Aorta (tissue), 5 donors: ENCODE results near the gene AQP2. TPM values are rescaled to one million over a fixed set of nuclear protein-coding genes. Genes with fewer than 3 reads are reported as not detected.

Experiments
- ATAC-seq: fragments of 200-7000 bp; cut with Tn5 transposase; one replicate; pipeline ENCODE4 v1.9.1; 2022; ENCODE audit warnings: moderate library complexity; ENCODE audit not compliant: low FRiP score
- DNase-seq, 2 donors: peaks; one replicate each; pipeline ENCODE4 v3.0.0-alpha.2; 2020
- H3K27ac ChIP-seq, 2 donors: one replicate each; pipeline ENCODE4 v1.5.1; 2013; ENCODE audit warnings: low read length in 2 of 2, mild to moderate bottlenecking in 2 of 2, moderate library complexity in 2 of 2, control low read depth in 1 of 2, inconsistent platforms in 1 of 2, low read depth in 1 of 2
- H3K27me3 ChIP-seq, 2 donors: one replicate each; pipeline ENCODE4 v1.6.1; 2013; ENCODE audit warnings: control low read depth in 1 of 2, low read length in 1 of 2, mild to moderate bottlenecking in 1 of 2, moderate library complexity in 1 of 2; ENCODE audit not compliant: insufficient read depth in 2 of 2, control insufficient read depth in 1 of 2
- H3K36me3 ChIP-seq, 2 donors: one replicate each; pipeline ENCODE4 v1.6.1; 2013; ENCODE audit warnings: control low read depth in 1 of 2, low read length in 1 of 2, mild to moderate bottlenecking in 1 of 2; ENCODE audit not compliant: insufficient read depth in 2 of 2, control insufficient read depth in 1 of 2
- H3K4me1 ChIP-seq, 2 donors: one replicate each; pipeline ENCODE4 v1.6.1; 2013; ENCODE audit warnings: low read length in 2 of 2, control low read depth in 1 of 2, mild to moderate bottlenecking in 1 of 2, moderate library complexity in 1 of 2; ENCODE audit not compliant: insufficient read depth in 2 of 2, control insufficient read depth in 1 of 2
- H3K4me3 ChIP-seq, 2 donors: one replicate each; pipeline ENCODE4 v1.5.1; 2013; ENCODE audit warnings: low read length in 2 of 2, control low read depth in 1 of 2, mild to moderate bottlenecking in 1 of 2
- H3K9me3 ChIP-seq: one replicate; pipeline ENCODE4 v1.6.1; 2013; ENCODE audit warnings: mild to moderate bottlenecking, low read length; ENCODE audit not compliant: control insufficient read depth
- WGBS, 2 donors: extraction: QIAGEN DNeasy Blood & Tissue Kit; methylation state at CpG; one replicate each; pipeline ENCODE4 v1.1.7; 2013; 5-methylcytosine and 5-hydroxymethylcytosine counted together
- intact Hi-C, 2 donors: fragments of 100-400 bp; cut with DNase I; formaldehyde crosslinking; loops; one replicate each; pipeline versions ENCODE4 v1.14.2 to v1.15.0; 2022
- polyA plus RNA-seq, 2 donors: library from polyadenylated mRNA; stranded (reverse); fragments of 200-250 nt; gene quantifications; one replicate each; pipeline ENCODE4 v1.2.3, GENCODE V29; 2013
- total RNA-seq, 2 donors: library from RNA; stranded (reverse); fragmentation: NEBNext Ultra II Directional; extraction: Animal tissue kit (Norgen Biotek cat#: 25700); gene quantifications; one replicate each; pipeline ENCODE4 v1.2.1, GENCODE V29; 2021
- donor health status: healthy with polysubstance abuse.
- donor health status: Bipolar disorder and iron deficiency.
- donor health status: DM: no; HTN: no; CAD: no.
- donor health status: DM: no; HTN: no; CAD: no.
- donor health status: DM: yes; HTN: yes; CAD: no.

Gene AQP2
- total and polyA plus RNA-seq, 4 donors: 0.21 TPM; not detected in 3

- DNase-seq (peak in 1 of 2 donors; percentile 40), ATAC-seq (no peak)
- 82 to 84% methylated on average over 5 of the region's 5 CpGs for WGBS, 2 donors
- no peak overlapping the region for H3K4me3 ChIP-seq
- no peak overlapping the region for H3K27ac ChIP-seq
- H3K9me3 ChIP-seq: no peaks in the 10 kb centered on the region
- H3K4me1 ChIP-seq: no peaks in the 10 kb centered on the region
- H3K36me3 ChIP-seq: no peaks in the 10 kb centered on the region
- intact Hi-C loops: loop anchor here (5.0 to 10.0 kb wide), 3 partner anchors 88 to 206 kb away; partner anchors contain the start of gene ASIC1 (in 1 of the 2)
- no peaks in the 10 kb centered on the region for H3K27me3 ChIP-seq
Observed at GRCh38 chr12:49969027-49969426, 18.5 kb downstream of the AQP2 start.

GRCh38 chr12:49969651-49970429 is 19.3 kb downstream of the AQP2 start:
- peak in 1 of 2 donors; percentile 64 for DNase-seq
- H3K4me3 ChIP-seq: no peak overlapping the region
- ATAC-seq: no peak
- intact Hi-C loops: loop anchor here (5.0 to 10.0 kb wide), 3 partner anchors 87 to 205 kb away; partner anchors contain the start of gene ASIC1 (in 1 of the 2)
- no peak overlapping the region for H3K27ac ChIP-seq
- no peaks in the 10 kb centered on the region for H3K36me3 ChIP-seq
- no peaks in the 10 kb centered on the region for H3K9me3 ChIP-seq
- WGBS, 2 donors: 91 to 95% methylated on average over 12 of the region's 12 CpGs
- H3K27me3 ChIP-seq: no peaks in the 10 kb centered on the region
- no peaks in the 10 kb centered on the region for H3K4me1 ChIP-seq

- Histone ChIP-seq H3K4me1 (no peaks in the 10 kb centered on the region), H3K4me3 (no peak overlapping the region), H3K36me3 (no peaks in the 10 kb centered on the region), H3K27me3 (no peaks in the 10 kb centered on the region), H3K9me3 (no peaks in the 10 kb centered on the region), H3K27ac (no peak overlapping the region)
- 86 to 88% methylated on average over 10 of the region's 10 CpGs for WGBS, 2 donors
- ATAC-seq (no peak), DNase-seq (peak in 1 of 2 donors; percentile 68)
- intact Hi-C loops: no loop called here
Observed at GRCh38 chr12:49970658-49971057, 20.1 kb downstream of the AQP2 start.

- DNase-seq (peak in 1 of 2 donors; percentile 42), ATAC-seq (no peak)
- no peaks in the 10 kb centered on the region for H3K4me1 ChIP-seq
Observed at GRCh38 chr12:49971141-49971540, 20.6 kb downstream of the AQP2 start.

GRCh38 chr12:49972129-49972528 is 21.6 kb downstream of the AQP2 start:
- H3K27me3 ChIP-seq: no peaks in the 10 kb centered on the region
- H3K9me3 ChIP-seq: no peaks in the 10 kb centered on the region
- DNase-seq: peak in 1 of 2 donors; percentile 50
- no peaks in the 10 kb centered on the region for H3K36me3 ChIP-seq
- H3K4me3 ChIP-seq: no peak overlapping the region
- ATAC-seq: no peak
- H3K4me1 ChIP-seq: no peaks in the 10 kb centered on the region
- H3K27ac ChIP-seq: no peak overlapping the region
- intact Hi-C loops: no loop called here
- WGBS, 2 donors: 92 to 96% methylated on average over 9 of the region's 9 CpGs

More at GRCh38 chr12:49971141-49971540, 20.6 kb downstream of the AQP2 start:
- Histone ChIP-seq H3K9me3 (no peaks in the 10 kb centered on the region), H3K4me3 (no peak overlapping the region), H3K27me3 (no peaks in the 10 kb centered on the region), H3K27ac (no peak overlapping the region), H3K36me3 (no peaks in the 10 kb centered on the region)
- intact Hi-C loops: no loop called here
- 90 to 92% methylated on average over 6 of the region's 6 CpGs for WGBS, 2 donors

GRCh38 chr12:49972641-49973360 is 22.3 kb downstream of the AQP2 start, which contains the start of gene AQP6:
Gene AQP6 (plus strand): TSS chr12:49972947. CDS start chr12:49973174, 227 bp downstream.
- no peak for ATAC-seq
- no peaks in the 10 kb centered on the region for H3K27me3 ChIP-seq
- no peak within 1 kb of the TSS for H3K27ac ChIP-seq
- no peak within 1 kb of the TSS for H3K4me3 ChIP-seq
- no peaks in the 10 kb centered on the region for H3K36me3 ChIP-seq
- intact Hi-C loops: no loop called here
- DNase-seq: peak; percentile 50 to 75
- no peaks in the 10 kb centered on the region for H3K4me1 ChIP-seq
- WGBS, 2 donors: 57 to 59% methylated on average over 18 of the region's 18 CpGs
- no peaks in the 10 kb centered on the region for H3K9me3 ChIP-seq

GRCh38 chr12:49973361-49973830 is 22.9 kb downstream of the AQP2 start:
- no peaks in the 10 kb centered on the region for H3K36me3 ChIP-seq
- ATAC-seq (no peak), DNase-seq (peak; percentile 48 to 57)
- 77 to 80% methylated on average over 19 of the region's 19 CpGs for WGBS, 2 donors
- no peak overlapping the region for H3K27ac ChIP-seq
- H3K4me1 ChIP-seq: no peaks in the 10 kb centered on the region
- intact Hi-C loops: no loop called here
- no peaks in the 10 kb centered on the region for H3K9me3 ChIP-seq
- no peaks in the 10 kb centered on the region for H3K27me3 ChIP-seq
- no peak overlapping the region for H3K4me3 ChIP-seq

- H3K36me3 ChIP-seq: no peaks in the 10 kb centered on the region
- no peak overlapping the region for H3K27ac ChIP-seq
- ATAC-seq (peak; percentile 74), DNase-seq (peak; percentile 85 to 87)
- 34 to 36% methylated on average over 15 of the region's 15 CpGs for WGBS, 2 donors
- intact Hi-C loops: no loop called here
- H3K9me3 ChIP-seq: no peaks in the 10 kb centered on the region
- H3K27me3 ChIP-seq: no peaks in the 10 kb centered on the region
- no peaks in the 10 kb centered on the region for H3K4me1 ChIP-seq
- no peak overlapping the region for H3K4me3 ChIP-seq
Observed at GRCh38 chr12:49974231-49974675, 23.7 kb downstream of the AQP2 start.
